HG02884 (cell line): ENCODE data around the gene CYP2D6.
"Not testable (repeated sequence)": the region's sequence is repeated elsewhere in the genome, so short reads cannot be mapped to it uniquely, and the experiment has no call there.

Experiments
- ATAC-seq: cut with Tn5 transposase; IDR thresholded peaks from one replicate; pipeline ENCODE4 v1.9.1; 2021; ENCODE audit warnings: mild to moderate bottlenecking, moderate library complexity; ENCODE audit not compliant: unreplicated experiment

The CYP2D6 gene

DNA sequence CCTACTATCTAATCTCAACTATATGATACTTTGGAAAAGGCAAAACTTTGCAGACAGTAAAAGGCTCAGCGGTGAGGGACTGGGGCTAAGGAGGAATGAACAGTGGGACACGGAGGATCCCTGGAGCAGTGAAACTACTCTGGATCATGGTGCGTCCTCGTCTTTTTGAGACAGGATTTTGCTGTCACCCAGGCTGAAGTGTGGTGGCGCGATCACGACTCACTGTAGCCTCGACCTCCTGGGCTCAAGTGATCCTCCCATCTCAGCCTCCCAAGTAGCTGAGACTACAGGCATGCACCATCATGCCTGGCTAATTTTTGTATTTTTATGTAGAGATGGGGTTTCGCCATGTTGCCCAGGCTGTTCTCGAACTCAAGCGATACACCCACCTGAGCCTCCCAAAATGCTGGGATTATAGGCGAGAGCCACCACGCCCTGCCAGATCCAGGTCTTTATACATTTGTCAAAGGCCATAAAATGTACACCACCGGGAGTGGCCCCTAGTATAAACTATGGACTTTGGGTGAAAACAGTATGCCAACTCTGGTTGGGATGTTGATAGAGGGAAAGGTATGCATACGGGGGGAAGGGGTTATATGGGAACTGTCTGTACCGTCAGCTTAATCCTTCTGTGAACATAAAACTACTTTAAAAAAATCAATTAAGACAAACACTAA is 28.0 kb upstream of the CYP2D6 start:
- ATAC-seq = no peak

DNA sequence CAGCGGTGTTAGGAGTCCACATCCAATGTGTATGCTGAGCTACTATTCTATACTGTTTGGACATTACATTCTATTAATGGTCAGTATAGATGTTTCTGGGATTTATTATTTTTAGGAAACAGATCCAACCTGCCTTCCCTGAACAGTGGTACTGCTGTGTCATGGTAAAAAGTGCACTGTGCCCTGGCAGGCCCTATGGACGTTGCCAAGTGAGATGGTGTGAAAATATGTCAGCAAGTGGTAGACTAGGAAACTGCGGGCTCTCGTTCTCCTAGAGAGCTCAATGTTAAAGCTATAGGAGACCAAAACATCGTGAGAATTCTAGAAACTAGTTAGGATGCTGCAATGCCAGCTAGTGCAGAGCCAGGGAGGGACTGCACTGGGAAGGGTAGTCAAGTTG is 26.0 kb upstream of the CYP2D6 start:
- no peak for ATAC-seq

DNA sequence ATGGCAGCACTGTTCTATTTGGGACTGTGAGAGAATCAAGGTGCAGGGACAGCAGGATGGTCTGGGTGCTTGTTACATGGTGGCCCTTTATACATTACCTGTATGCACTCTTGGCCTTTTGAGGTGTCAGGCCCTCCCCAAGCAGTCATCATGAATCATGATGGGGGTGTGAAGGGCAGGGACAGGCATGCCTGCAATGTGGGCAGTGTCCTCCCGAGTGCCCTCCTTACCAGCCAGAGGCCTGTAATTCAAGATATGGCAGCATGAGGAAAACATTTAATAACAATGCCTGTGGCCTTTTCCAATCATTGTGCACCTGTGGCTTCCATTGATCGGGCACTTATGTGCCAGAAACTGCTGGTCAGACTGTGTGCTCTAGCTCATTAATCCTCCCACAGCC is 25.5 kb upstream of the CYP2D6 start:
- no peak for ATAC-seq

DNA sequence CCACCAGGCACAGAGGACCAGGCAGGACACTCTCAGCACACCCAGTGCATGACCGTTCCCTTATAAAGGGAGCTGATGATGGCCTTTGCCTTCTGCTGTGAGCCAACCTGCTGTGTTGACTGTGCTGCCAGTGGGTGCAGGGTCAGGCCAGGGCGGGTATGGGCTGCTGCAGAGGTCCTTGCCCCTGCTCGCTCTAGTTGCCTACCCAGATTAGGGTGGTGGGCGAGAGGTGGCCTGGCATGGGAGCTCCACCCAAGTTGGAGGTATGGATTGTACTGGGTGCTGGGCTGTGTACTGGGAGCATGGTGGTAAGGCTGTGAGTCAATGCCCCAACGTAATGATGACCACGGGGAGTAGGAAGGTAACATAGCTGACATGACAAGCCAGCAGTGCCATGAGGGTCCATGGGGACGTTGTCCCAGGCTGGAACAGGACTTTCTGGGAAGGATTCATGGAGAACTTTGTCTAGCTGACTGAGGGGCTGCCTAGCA is 24.5 kb upstream of the CYP2D6 start:
- ATAC-seq = no peak

DNA sequence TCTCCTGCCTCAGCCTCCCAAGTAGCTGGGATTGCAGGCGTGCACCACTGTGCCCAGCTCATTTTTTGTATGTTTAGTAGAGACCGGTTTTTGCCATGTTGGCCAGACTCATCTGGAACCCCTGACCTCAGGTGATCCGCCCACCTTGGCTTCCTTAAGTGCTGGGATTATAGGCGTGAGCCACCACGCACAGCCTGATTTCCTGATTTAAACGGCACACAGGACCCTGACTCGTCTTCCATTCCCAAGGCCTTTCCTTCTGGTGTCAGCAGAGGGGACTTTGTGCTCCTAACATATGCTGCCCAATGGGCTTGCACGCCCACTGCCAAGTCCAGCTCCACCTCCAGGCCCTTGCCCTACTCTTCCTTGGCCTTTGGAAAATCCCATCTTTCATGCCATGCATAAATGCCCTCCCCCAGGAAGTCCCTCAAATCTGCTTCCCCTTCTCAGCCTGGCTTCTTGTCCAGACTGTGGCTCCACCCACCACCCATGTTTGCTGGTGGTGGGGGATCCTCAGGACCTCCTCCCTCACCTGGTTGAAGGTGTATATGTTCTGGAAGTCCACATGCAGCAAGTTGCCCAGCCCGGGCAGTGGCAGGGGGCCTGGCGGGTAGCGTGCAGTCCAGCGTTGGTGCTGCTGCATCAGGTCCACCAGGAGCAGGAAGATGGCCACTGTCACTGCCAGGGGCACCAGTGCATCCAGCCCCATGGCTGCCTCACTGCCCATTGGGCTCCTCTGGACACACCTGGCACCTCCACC is 23.9 kb upstream of the CYP2D6 start:
- no peak for ATAC-seq

DNA sequence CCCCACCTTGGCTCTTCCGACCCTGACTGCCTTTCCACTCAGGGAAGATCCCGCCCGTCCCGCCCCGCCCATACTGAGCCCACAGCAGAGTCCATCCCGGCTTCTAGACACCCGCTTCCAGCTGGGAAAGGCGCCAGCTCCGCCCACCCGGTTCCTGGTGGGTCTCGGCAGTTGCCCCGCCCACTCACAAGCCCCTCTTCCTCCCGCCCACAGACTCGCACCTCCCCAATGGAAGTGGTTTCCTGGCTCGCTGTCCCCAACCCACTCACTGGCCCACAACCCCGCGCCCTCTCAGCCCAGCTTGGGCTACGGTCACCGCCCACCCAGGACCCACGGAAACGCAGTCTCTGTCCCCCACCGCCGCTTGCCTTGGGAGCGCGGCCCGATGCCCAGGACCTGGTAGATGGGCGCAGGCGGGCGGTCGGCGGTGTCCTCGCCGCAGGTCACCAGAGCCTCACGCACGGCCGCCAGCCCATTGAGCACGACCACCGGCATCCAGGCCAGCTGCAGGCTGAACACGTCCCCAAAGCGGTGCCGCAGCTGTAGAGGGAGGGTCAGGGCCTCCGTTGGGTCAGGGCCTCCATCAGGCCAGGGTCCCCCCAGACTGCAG is 22.2 kb upstream of the CYP2D6 start:
- no peak for ATAC-seq

DNA sequence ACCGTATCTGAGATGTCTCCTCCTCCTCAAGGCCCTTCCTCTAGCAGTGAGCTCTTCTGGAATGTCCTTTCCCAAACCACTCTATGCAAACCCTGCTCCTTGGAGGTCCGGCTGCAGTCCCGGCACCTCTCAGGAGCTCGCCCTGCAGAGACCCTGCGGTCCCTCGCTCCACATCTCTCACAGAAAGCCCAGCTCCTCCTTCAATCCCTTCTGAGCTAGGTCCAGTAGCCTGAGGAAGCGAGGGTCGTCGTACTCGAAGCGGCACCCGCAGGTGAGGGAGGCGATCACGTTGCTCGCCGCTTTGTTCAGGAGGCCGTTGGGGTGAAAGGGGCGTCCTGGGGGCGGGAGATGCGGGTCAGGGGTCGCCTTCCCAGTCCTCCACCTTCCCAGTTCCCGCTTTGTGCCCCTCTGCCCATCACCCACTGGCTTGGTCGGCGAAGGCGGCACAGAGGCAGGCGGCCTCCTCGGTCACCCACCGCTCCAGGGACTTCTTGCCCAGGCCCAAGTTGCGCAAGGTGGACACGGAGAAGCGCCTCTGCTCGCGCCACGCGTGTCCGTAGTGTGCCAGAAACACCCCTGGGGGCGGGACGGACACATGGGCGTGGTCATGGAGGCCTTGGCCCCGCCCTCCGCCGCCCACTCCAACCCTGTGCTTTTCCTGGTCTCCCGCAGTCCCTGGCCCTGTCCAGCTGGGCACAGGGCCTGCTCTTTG is 21.5 kb upstream of the CYP2D6 start:
- no peak for ATAC-seq

DNA sequence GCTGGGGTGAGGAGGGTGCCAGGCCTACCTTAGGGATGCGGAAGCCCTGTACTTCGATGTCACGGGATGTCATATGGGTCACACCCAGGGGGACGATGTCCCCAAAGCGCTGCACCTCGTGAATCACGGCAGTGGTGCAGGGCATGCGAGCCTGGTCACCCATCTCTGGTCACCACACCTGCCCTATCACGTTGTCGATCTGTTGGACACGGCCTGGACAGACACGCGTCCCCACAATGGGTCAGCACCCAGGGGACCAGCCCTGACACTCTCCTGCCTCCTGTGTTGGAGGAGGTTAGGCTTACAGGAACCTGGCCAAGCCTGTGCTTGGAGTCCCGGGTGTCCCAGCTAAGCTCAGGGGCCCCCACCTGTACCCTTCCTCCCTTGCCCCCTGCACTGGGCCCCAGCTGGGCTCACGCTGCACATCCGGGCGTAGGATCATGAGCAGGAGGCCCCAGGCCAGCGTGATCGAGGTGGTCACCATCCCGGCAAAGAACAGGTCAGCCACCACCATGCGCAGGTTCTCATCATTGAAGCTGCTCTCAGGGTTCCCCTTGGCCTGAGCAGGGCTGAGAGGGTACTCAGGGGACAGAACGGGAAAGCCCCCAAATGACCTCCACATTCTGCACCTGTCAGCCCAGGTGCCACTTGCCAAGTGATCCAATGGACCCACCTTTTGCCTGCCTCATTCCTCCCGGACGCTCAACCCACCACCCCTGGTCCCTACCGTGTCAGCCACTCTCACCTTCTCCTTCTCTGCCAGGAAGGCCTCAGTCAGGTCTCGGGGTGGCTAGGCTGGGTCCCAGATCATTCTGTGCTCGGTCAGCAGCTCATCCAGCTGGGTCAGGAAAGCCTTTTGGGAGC is 20.3 kb upstream of the CYP2D6 start:
- no peak for ATAC-seq

DNA sequence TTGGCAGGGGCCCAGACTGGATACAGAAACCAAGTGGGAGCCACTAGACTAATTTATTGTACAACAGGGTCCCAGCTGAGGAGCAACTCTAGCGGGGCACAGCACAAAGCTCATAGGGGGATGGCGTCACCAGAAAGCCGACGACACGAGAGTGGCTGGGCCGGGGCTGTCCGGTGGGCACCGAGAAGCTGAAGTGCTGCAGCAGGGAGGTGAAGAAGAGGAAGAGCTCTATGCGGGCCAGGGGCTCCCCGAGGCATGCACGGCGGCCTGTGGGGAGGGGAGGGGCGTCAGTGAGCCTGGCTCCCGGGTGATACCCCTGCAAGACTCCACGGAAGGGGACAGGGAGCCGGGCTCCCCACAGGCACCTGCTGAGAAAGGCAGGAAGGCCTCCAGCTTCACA is 19.2 kb upstream of the CYP2D6 start:
- ATAC-seq = not testable (repeated sequence)

DNA sequence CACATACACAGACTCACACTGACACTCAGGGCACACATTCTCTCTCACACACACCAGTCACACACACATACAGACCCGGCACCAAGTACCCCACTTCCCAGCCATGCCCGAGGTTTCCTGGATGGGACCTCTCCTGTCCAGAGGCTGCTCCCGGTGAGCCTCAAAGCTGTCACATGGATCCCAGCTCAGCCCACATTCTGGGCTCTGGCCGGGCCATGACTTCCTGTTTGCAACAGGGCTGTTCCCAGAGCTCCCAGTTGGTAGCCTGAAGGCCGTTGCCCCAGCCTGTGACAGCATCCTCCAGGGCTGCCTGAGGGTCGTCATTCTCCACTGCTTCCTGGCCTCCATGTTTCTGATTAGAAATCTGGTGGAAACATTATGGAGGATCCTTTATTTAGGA is 14.6 kb upstream of the CYP2D6 start:
- ATAC-seq = no peak

DNA sequence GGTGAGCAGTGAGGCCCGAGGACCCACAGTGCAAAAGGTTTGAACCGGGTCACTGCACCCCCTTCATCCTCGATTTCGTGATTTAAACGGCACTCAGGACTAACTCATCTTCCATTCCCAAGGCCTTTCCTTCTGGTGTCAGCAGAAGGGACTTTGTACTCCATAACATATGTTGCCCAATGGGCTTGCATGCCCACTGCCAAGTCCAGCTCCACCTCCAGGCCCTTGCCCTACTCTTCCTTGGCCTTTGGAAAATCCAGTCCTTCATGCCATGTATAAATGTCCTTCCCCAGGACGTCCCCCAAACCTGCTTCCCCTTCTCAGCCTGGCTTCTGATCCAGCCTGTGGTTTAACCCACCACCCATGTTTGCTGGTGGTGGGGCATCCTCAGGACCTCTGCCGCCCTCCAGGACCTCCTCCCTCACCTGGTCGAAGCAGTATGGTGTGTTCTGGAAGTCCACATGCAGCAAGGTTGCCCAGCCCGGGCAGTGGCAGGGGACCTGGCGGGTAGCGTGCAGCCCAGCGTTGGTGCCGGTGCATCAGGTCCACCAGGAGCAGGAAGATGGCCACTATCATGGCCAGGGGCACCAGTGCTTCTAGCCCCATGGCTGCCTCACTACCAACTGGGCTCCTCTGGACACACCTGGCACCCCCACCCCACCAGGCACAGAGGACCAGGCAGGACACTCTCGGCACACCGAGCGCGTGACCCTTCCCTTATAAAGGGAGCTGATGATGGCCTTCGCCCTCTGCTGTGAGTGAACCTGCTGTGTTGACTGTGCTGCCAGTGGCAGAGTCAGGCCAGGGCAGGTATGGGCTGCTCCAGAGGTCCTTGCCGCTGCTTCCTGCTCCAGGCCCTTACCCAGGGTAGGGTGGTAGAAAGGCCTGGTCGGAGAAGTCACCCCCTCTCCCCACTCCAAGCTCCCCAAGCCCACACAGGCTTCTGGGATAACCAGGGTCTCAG is 13.5 kb upstream of the CYP2D6 start:
- ATAC-seq = not testable (repeated sequence)

DNA sequence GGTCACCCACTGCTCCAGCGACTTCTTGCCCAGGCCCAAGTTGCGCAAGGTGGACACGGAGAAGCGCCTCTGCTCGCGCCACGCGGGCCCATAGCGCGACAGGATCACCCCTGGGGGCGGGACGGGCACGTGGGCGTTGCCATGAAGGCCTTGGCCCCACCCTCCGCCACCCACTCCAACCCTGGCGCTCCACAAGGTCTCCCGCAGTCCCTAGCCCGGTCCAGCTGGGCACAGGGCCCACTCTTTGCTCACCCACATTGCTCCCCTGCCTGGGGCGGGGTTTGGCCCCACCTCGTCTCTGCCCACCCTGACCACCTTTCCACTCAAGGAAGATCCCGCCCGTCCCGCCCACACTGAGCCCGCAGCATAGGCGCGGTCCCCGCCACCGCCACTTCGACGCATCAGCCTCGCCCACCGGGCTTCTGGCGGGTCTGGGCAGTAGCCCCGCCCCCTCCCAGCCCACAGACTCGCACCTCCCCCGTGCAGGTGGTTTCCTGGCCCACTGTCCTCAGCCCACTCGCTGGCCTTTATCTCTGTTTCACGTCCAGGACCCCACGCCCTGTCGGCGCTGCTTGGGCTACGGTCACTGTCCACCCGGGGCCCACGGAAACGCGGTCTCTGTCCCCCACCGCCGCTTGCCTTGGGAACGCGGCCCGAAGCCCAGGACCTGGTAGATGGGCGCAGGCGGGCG is 12.3 kb upstream of the CYP2D6 start:
- ATAC-seq = no peak

DNA sequence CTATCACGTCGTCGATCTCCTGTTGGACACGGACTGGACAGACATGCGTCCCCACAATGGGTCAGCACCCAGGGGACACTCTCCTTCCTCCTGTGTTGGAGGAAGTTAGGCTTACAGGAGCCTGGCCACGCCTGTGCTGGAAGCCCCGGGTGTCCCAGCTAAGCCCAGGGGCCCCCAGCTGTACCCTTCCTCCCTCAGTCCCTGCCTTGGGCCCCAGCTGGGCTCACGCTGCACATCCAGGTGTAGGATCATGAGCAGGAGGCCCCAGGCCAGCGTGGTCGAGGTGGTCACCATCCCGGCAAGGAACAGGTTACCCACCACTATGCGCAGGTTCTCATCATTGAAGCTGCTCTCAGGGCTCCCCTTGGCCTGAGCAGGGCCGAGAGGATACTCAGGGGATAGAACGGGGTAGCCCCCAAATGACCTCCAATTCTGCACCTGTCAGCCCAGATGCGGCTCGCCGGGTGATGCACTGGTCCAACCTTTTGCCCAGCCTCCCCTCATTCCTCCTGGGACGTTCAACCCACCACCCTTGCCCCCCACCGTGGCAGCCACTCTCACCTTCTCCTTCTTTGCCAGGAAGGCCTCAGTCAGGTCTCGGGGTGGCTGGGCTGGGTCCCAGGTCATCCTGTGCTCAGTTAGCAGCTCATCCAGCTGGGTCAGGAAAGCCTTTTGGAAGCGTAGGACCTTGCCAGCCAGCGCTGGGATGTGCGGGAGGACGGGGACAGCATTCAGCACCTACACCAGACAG is 10.9 kb upstream of the CYP2D6 start:
- ATAC-seq = not testable (repeated sequence)

DNA sequence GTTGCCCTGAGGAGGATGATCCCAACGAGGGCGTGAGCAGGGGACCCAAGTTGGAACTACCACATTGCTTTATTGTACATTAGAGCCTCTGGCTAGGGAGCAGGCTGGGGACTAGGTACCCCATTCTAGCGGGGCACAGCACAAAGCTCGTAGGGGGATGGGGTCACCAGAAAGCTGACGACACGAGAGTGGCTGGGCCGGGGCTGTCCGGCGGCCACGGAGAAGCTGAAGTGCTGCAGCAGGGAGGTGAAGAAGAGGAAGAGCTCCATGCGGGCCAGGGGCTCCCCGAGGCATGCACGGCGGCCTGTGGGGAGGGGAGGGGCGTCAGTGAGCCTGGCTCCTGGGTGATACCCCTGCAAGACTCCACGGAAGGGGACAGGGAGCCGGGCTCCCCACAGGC is 9.5 kb upstream of the CYP2D6 start:
- ATAC-seq = not testable (repeated sequence)

DNA sequence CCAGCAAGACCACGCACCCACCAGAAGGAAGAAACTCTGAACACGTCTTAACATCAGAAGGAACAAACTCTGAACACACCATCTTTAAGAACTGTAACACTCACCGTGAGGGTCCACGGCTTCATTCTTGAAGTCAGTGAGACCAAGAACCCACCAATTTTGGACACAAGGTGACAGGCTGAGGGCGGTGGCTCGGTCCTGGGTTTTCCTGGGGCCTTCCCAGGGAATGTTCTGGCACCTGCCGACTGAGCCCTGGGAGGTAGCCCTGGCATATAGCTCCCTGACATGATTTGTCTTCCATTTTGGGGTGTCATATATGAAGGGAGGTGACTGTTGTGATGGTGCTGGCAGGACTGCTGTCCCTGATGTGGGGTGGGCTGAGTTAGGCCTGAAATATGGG is 8.9 kb upstream of the CYP2D6 start:
- ATAC-seq = not testable (repeated sequence)

DNA sequence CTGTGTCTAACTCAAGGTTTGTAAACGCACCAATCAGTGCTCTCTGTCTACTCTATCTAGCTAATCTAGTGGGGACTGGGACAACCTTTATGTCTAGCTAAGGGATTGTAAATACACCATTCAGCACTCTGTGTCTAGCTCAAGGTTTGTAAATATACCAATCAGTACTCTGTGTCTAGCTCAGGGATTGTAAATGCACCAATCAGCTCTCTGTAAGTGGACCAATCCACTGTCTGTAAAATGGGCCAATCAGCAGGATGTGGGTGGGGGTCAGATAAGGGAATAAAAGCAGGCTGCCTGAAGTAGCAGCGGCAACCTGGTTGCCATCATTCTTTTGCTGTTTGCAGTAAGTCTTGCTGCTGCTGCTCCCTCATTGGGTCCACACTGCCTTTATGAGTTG is 8.4 kb upstream of the CYP2D6 start:
- ATAC-seq = no peak

DNA sequence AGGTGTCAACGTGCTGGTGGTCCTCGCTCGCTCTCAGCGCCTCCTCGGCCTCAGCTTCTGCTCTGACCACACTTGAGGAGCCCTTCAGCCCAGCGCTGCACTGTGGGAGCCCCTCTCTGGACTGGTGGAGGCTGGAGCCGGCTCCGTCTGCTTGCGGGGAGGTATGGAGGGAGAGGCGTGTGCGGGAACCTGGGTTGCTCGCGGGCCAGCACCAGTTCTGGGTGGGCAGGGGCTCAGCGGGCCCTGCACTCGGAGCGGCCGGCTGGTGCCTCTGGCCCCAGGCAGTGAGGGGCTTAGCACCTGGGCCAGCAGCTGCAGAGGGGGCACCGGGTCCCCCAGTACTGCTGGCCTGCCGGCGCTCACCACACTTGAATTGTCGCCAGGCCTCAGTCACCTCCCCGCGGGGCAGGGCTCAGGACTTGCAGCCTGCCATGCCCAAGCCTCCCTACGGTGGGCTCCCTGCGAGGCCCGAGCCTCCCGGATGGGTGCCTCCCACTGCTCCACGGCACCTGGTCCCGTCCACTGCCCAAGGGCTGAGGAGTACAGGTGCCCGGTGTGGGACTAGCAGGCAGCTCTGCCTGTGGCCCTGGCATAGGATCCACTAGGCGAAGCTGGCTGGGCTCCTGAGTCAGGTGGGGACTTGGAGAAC is 7.6 kb upstream of the CYP2D6 start:
- ATAC-seq = no peak
